ENCODE data around the gene SLC35F1. TPM values are rescaled to one million over a fixed set of nuclear protein-coding genes. Genes with fewer than 3 reads are reported as not detected.

The SLC35F1 gene
- total RNA-seq, 4 donors from 2014 or later: 0.17 to 1.5 (median 1.3) TPM

DNA sequence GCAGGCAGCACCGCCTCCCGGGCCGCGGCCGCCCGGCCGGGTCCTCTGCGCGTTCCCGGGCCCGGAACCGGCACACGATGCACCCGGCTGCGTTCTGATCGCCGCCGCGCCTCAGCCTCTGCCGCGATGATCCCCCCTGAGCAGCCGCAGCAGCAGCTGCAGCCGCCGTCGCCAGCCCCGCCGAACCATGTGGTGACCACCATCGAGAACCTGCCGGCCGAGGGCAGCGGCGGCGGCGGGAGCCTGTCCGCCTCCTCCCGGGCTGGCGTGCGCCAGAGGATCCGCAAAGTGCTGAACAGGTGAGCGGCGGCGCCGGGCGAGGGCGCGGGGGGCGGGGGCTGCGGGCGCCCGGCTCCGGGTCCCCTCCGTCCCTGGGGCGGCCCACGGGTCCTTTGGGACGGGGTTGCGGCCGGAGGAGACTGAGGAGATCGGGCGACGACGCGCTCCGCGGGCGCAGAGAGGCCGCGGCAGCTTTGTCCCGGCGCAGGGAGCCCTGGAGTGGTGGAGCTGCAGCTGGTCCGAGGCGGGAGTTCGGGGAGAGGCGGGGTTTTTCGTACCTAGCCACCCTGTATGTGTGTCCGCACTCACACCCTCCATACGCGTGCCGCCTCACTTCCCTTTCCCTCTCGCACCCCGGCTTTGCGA is 659 bp downstream of the SLC35F1 start:
- TF ChIP-seq, protein P1, sequence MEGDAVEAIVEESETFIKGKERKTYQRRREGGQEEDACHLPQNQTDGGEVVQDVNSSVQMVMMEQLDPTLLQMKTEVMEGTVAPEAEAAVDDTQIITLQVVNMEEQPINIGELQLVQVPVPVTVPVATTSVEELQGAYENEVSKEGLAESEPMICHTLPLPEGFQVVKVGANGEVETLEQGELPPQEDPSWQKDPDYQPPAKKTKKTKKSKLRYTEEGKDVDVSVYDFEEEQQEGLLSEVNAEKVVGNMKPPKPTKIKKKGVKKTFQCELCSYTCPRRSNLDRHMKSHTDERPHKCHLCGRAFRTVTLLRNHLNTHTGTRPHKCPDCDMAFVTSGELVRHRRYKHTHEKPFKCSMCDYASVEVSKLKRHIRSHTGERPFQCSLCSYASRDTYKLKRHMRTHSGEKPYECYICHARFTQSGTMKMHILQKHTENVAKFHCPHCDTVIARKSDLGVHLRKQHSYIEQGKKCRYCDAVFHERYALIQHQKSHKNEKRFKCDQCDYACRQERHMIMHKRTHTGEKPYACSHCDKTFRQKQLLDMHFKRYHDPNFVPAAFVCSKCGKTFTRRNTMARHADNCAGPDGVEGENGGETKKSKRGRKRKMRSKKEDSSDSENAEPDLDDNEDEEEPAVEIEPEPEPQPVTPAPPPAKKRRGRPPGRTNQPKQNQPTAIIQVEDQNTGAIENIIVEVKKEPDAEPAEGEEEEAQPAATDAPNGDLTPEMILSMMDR (IDR thresholded peaks at IDR 0.05; ENCODE audit: low read depth): no peak

DNA sequence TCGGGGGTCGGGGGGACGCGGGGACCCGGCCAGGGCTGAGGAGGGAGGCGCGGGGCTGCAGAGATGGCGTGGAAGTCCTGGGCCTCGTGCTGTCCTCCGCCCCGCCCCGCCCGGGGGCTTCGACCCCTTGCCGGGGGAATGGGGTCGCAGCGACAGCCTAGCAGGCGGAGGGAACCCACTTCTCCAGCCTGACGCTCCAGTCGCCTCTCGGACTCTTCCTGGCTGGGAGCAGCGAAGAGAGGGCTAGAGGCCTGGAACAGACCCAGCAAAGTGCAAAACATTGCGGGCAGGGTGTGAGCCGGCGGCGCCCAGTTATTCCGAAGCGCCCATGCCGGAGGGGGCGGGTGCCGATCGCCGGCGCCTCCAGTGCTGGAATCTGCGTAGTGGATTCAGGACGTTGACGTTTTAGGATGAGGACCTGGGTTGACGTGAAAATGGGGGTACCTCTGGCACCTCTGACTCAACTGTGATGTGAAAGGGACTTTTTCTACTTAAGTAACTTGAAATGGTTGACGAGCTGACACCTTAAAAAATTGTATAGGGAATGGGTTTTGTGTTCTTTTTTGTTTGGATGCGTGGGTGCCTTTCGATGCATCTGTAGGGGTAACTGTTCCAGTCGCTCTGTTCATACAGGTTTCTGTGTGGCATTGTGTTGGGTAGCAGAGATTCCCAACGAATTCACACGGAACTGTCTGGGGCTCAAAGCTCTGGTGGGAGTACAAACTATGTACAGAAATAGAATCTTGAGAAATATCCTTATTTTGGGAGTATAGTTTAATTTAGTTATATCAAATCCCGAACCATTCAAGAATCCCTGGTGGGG is 1.4 kb downstream of the SLC35F1 start:
- TF ChIP-seq, protein P1 (IDR thresholded peaks at IDR 0.05; ENCODE audit: low read depth): no peak

DNA sequence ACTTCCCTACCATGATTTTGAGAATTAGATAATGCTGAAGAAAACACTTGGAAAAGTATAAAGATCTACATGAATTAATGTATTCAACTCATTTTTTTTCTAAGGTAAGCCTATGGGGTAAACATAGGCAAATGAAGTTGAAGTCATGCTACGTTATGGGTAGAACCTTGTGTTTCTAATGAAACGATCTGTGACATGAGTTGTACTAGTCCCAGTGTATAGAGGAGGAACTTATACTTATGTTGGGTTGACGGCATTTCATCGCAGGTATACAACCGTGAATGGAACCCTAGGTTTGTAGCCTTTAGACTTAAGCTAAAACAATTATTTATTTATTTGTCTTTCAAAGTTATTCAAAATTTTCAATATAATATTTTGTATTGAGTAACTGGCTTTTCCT is 2.6 kb downstream of the SLC35F1 start:
- TF ChIP-seq, protein P1 (IDR thresholded peaks at IDR 0.05; ENCODE audit: low read depth): no peak

DNA sequence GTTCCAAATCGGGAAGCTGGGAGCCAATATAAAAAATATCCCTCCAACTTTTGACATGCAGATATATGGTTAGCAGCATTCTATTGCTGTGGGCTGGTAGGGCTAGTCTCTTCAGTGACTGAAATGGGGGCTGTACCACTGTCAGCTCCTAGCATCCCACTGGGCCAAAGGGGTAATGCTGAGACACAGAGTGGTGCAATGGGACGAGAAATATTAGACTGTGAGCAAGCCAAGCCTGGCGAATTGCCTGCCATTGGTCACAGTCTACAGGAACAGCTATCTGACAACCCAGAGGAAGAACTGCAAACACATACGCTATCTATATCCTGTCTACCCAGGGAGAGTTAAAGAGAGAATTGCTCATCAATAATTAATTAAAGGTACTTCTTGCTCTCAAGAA is 3.5 kb downstream of the SLC35F1 start:
- TF ChIP-seq, protein P1 (IDR thresholded peaks at IDR 0.05; ENCODE audit: low read depth): no peak

DNA sequence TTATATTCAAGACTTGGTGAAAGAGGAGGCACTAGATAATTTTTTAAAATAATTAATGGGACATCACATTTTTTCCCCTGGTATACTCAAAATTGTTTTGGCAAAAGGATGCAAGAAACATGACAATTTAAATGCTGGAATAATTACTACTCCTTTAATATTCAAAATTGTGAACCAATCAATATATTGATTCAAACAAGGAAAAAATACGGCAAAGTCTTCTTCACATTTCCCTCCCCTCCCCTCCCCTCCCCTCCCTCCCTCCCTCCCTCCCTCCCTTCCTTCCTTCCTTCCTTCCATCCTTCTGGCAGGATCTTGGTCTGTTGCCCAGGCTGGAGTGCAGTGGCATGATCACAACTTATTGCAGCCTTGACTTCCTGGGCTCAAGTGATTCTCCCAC is 4.1 kb downstream of the SLC35F1 start:
- TF ChIP-seq, protein P1 (IDR thresholded peaks at IDR 0.05; ENCODE audit: low read depth): no peak

GRCh38 chr6:117911660-117912059 is 4.6 kb downstream of the SLC35F1 start:
- TF ChIP-seq, protein P1 (IDR thresholded peaks at IDR 0.05; ENCODE audit: low read depth): no peak

DNA sequence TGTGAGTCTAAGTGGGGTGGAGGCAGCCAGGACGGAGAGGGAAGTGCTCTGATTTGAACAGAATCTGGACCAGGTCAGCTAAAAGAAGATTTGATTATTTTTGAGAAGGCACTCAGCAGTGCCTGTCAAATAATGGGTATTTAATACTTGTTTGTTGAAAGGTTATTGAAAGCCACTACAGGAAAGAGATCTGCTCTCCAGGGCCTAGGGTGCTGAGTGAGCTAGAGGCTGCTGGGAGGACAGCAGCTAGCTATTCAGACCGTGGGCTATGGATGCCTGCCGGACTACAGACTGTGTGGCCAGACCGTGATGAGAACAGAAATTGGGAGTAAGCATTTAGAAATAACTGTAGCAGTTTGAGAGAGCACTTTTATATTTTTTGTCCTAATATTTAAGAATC is 8.8 kb downstream of the SLC35F1 start:
- TF ChIP-seq, protein P1 (IDR thresholded peaks at IDR 0.05; ENCODE audit: low read depth): no peak
